Activated CD4-positive, alpha-beta T cell treated with anti-CD3 and anti-CD28 coated beads, Interleukin-2, amount 50 U/mL, for 48 hours (primary cell): ENCODE data around the gene RARG.

Source experiments
- DNase-seq, 2 experiments: peaks; one replicate each; pipeline ENCODE4 v3.0.0-alpha.2; 2020

Gene RARG

GRCh38 chr12:53223389-53224060 lies 8.5 kb downstream of the RARG start:
- no peak for DNase-seq

GRCh38 chr12:53222806-53223261 lies 9.2 kb downstream of the RARG start:
- DNase-seq: no peak

- no peak for DNase-seq
Observed at GRCh38 chr12:53222170-53222721, 9.8 kb downstream of the RARG start.

DNA sequence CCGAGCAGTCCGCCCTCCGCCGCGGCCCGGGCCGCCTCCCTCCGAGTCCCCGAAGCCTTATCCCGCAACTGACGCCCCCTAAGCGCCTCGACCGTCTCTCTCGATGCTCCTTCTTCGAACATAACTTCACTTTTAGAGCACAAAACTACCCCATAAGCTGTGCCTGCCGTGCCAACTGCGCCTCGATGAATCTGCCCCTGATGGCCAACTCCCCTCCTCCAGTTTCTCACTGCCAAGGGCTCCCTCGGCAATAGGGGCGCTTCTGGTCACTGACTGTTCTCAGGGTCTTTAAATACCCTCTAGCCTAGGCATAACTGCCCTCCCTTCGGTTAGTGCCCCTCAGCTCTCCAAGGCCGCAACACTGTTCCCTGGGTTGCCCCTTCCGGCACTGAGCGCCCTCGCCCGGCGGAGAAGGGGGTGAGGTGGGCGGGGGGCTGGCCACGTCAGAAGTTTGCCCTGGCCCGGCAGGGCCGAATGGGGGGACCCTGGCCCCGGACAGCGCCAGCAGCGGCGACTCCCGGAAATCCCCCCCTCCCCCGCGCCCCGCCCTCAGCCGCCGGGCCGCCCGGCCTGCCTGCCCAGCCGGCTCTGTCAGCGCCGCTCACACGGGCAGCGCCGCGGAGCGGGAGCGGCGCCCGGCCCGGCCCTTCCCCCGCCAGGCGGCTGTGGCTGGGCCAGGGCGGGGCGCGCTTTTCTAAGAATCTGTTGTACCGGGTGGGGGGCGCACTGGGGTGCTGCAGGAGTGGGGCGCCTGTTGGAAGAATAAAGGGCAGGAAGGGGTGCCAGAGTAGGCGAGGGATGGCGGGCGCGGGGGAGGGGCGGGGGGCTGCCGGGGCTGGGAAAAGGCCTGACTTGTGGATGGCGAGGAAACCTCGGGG lies 10.6 kb downstream of the RARG start:
- peak in 1 of 2 experiments; percentile 57 for DNase-seq

DNA sequence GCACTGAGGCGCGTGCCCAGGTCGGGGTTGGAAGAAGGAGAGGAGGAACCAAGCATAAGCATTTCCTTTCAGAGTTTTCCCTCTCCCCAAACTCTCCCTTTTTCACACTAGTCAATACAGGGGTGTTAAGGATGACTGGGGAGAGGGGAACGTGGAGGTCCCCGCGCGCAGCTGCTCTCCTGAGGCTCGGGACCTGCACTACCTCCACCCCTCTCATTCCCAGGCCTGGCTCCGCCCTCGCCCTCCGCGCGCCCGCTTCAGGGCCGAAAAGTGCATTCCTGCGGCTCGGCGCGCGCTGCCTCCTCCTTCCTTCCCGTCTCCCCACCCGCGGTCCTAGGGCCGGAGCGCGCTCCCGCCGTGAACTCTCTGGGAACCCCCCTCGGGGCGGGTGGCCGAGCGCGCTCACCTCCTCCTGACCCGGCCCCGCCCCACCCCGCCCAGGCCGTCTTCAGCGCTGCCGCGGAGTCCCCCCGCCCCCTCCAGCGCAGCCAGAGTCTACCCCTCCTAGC lies 11.3 kb downstream of the RARG start:
- peak; percentile 86 to 90 for DNase-seq

DNA sequence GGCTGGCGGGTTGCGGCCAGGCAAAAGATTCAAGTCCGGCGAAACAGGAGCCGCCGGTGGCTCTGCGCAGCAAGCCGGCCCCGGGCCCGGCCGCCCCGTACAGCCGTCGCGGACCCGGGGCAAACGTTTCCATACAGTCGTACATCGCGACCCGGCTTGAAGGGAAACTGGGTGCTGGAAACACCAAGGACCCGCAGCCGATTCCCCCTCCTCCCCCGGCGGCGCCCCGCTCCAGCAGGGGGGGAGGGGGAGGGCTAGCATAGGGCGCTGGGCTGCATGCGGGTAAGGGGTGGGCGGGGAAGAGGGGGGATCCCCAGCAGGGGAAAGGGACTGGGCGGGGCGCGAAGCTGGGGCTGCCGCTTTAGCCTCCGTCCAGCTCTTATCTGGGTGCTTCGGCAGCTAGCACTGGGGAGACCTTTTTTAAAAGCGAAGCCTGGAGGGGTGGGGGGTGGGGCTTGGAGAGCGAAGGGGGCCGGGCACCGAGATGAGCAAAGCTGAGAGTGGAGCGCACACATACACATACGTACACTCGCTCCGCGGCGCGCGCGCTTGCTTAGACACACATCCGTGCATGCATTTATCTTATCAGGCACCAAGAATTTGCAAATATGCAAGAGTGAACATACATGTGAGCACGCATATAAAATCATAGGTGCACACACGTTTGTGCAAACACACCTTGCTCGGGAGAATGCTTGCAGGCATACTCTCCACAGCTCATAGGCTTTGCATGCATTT lies 11.9 kb downstream of the RARG start:
- DNase-seq: peak; percentile 81 to 84

DNA sequence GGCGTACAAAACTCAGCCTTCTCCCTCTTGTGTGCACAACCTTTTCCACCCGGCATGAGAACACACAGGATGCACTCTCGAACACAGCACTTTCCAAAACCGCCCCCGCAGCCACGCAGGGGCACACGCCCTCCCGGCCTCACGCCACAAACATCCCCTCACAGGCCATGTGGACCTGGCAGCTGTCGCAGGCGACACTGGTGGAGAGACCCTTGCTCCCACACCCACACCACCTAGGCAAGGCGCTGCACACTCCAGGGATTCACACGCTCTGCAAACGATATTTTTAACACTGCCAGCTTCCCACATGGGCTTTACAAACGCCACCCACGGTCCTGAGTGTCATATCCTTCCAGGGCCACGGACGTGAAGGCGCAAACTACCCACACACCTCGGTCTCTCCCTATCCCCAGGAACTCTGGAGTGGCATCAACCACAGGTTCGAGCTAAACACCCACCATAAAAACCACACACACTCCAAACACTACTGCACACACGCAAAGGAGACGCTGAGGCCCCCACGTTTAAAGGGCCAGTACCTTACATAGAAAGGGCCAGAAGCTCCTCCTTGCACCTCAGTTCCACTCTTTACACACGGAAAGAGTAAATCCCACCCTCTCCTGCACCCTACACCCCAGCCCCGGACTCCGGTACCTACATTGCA lies 12.6 kb downstream of the RARG start:
- peak; percentile 75 to 84 for DNase-seq

GRCh38 chr12:53218551-53219291 lies 13.3 kb downstream of the RARG start:
- no peak for DNase-seq

- DNase-seq: no peak
Observed at GRCh38 chr12:53217931-53218307, 14.1 kb downstream of the RARG start.

- DNase-seq: peak in 1 of 2 experiments; percentile 65
Observed at GRCh38 chr12:53217051-53217930, 14.7 kb downstream of the RARG start.

- no peak for DNase-seq
Observed at GRCh38 chr12:53215497-53215896, 16.5 kb downstream of the RARG start.

DNA sequence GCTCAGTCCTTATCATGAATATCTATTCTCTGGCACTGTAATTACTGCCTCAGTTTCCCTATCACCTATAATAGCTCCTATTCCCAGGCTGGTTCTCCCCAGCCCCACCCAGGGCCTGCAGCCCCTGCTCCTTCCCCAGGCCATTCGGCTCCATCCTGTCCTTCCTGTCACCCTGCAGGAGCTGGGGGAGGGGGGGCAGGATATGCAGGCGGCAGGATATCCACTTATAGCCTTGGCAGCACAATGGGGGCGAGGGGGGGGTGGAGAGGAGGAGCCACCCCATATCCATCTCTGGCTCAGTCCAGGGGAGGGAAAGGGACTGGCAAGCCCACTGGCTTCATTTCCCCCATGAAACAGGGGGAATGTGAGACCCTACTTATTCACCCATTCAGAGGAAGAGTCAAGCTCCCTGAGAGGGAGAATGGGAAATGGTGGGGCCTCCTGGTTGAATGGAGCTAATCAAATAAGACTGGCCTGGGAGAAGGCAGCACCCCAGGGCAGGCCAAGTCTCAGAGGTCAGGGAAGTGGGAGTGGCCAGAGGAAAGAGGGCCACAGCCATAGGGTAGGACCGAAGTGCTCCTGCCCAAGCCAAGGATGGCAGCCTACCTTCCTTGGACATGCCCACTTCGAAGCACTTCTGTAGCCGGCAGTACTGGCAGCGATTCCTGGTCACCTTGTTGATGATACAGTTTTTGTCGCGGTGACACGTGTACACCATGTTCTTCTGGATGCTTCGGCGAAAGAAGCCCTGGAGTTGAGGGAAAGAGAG lies 17.1 kb downstream of the RARG start:
- no peak for DNase-seq

GRCh38 chr12:53214221-53214620 lies 17.8 kb downstream of the RARG start:
- DNase-seq: no peak

- DNase-seq: peak; percentile 89
Observed at GRCh38 chr12:53213348-53213747, 18.7 kb downstream of the RARG start.

DNA sequence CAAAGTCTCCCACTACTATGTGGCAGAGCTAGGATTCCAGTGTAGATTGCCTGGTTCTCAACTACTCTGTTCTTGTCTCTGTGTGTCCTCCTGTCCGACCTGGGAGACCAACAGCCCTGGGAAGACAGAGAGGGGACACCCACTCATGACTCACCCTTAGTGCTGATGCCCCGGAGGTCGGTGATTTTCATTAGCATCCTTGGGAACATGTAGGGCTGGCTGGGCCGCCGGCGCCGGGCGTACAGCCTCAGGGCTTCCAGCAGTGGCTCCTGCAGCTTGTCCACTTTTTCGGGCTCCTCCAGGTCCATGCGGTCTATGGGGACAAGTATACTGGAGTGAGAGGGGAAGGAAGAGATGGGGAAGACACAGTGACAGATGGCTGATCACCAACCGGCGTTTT lies 19.1 kb downstream of the RARG start:
- no peak for DNase-seq

GRCh38 chr12:53211476-53212381 lies 20.3 kb downstream of the RARG start:
- no peak for DNase-seq

DNA sequence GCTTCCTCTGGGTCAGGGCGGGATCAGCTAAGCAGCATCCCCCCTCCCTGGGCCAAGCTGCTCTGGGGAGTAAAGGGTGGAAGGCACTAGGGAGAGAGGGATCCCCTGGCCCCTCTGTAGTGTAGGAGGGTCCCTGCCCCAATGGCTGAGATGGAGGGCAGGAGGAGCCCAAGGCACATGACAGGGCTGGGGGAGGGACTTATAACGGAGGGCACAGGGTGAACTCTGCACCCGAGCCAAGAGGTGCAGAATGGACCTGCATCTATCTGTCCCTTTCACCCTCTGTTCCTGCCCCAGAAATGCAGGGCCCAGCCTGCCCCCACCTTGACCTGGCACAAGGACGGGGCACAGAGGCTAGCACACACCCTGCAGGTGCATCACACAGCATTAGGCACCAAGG lies 21.2 kb downstream of the RARG start:
- no peak for DNase-seq

DNA sequence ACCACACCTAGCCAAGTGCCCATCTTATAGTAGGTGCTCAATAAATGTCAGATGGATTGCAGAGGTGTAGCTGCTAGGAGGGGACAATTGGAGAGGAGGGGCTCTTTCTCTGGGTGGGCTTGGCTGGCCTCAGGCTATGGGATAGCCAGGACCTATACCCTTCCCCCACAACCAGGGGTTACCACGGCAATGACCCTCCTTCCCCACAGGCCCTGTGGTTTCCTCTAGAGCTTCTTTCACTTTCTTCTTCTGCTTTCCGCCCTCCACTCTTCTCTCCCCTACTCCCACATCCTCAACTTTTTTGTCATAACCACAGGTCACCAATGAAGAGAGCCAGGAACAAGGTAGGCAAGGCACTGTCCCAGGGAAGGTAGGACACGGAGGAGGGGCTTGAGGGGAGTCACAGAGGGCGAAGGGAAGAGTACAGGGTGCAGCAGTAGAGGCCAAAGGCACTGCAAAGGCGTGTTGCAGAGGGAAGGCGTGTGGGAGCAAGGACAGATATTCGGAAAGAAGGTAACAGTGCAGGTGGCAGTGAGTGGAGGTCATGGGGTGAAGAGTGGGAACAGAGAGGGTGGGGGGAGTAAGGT lies 23.0 kb downstream of the RARG start:
- no peak for DNase-seq
